Activated CD8-positive, alpha-beta memory T cell treated with anti-CD3 and anti-CD28 coated beads, Interleukin-2, amount 50 U/mL, for 24 hours (primary cell): ENCODE data around the gene UTP18.
"Not testable (repeated sequence)": the region's sequence is repeated elsewhere in the genome, so short reads cannot be mapped to it uniquely, and the experiment has no call there.

Experiments
- DNase-seq: peaks from one replicate; pipeline ENCODE4 v3.0.0-alpha.2; 2020; ENCODE audit errors: extremely low read depth

The UTP18 gene

DNA sequence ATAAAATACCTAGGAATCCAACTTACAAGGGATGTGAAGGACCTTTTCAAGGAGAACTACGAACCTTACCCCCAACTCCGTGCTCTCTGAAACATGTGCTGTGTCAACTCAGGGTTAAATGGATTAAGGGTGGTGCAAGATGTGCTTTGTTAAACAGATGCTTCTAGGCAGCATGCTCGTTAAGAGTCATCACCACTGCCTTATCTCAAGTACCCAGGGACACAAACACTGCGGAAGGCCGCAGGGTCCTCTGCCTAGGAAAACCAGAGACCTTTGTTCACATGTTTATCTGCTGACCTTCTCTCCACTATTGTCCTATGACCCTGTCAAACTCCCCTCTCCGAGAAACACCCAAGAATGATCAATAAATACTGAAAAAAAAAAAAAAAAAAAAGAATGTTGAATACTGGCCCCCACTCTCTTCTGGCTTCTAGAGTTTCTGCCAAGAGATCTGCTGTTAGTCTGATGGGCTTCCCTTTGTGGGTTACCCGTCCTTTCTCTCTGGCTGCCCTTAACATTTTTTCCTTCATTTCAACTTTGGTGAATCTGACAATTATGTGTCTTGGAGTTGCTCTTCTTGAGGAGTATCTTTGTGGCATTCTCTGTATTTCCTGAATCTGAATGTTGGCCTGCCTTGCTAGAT lies 70.6 kb downstream of the UTP18 start:
- DNase-seq: not testable (repeated sequence)

- no peak for DNase-seq
Observed at GRCh38 chr17:51335006-51335590, 74.8 kb downstream of the UTP18 start.

- no peak for DNase-seq
Observed at GRCh38 chr17:51335883-51336822, 75.8 kb downstream of the UTP18 start.

DNA sequence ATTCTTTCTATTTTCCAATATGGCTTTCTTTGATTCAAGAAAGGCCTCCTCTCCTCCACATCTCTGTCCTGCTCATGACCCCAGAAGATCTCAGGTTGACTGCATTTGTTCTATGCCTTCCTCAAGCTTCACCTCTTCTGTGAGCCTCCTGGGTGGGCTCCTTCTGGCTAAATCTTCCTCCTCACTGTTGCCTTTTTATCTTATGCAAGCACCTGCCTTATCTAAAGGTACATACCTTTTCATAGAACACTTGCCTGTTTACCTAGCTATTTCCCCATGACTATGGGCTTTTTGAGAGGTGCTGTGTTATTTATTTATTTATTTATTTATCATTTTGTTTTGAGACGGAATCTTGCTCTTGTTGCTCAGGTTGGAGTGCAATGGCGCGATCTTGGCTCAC lies 81.1 kb downstream of the UTP18 start:
- DNase-seq: no peak

DNA sequence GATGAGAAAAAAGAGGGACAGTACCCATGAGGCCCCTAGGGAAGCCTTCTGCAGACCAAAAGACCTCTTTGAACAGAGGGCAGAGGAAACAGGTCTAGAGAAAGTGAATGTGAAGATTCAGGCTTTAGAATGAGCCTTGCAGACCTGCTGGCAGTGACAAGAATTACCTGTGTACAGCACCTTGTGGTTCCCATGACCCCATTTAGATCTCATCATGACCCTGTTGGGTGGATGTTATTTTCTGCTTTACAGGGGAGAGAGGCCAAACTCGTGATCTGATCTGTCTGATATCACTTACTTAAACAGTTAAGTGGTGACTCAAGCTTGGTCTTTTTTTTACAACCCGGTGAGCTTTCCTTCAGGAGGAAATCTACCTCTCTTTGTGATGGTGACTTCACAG lies 81.9 kb downstream of the UTP18 start:
- no peak for DNase-seq

- DNase-seq: no peak
Observed at GRCh38 chr17:51344532-51344931, 84.2 kb downstream of the UTP18 start.

DNA sequence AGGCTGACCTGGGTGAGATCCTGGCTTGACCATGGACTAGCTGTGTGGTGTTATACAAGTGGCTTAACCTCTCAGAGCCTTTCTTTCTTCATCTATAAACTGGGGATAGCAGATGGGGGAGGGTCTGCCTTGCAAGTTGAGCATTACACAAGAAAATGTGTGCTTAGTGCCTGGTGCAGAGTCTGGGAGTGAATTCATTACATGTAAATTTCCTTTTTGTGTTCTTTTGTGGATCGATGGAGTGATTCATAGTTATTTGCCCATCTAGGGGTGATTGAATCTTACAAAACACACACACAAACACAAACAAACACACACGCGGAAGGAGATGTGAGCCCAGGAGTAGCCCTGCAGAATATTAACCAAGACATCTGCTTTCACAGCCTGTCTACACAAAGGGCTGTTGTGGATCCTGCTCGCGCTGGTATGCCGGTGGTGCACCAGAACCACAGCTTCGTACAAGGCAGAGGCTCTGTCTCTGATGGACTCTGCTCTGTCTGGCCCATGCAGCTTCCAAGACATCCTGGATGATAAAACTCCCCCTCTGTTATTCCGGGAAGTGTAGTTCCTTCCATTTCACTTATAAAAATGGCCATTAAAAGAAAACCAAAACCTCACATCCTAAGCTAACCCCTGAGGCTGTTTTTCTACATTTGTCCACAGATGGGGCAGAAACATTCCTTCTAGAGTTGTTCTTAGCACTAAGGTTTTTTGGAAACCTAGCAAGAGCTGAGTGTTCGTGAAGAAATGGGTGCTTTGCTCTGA lies 86.1 kb downstream of the UTP18 start:
- DNase-seq: no peak
